Central memory CD8-positive, alpha-beta T cell (primary cell): Measurements from ENCODE around the gene USH1C.

ENCODE experiments used
- ATAC-seq: fragments of 150-1000 bp; cut with Tn5 transposase; replicated peaks from 2 replicates; pipeline ENCODE4 v1.10.0; 2022; ENCODE audit warnings: mild to moderate bottlenecking, moderate FRiP score, moderate number of reproducible peaks; ENCODE audit not compliant: poor library complexity, severe bottlenecking; ENCODE audit errors: extremely low read depth
- DNase-seq, 2 donors: peaks; one replicate each; pipeline ENCODE4 v3.0.0; 2021; ENCODE audit warnings: low spot score in 2 of 2
- H3K27ac Mint-ChIP-seq: one replicate; pipeline ENCODE4 v1.8.0; 2022; ENCODE audit warnings: low read depth, mild to moderate bottlenecking, moderate library complexity, mixed read lengths
- H3K27me3 Mint-ChIP-seq: one replicate; pipeline ENCODE4 v1.8.0; 2022; ENCODE audit warnings: mixed read lengths
- H3K36me3 Mint-ChIP-seq: one replicate; pipeline ENCODE4 v1.8.0; 2022; ENCODE audit warnings: mild to moderate bottlenecking, moderate library complexity, mixed read lengths; ENCODE audit not compliant: insufficient read depth
- H3K4me1 Mint-ChIP-seq: one replicate; pipeline ENCODE4 v1.8.0; 2022; ENCODE audit warnings: mixed read lengths
- H3K4me3 Mint-ChIP-seq: one replicate; pipeline ENCODE4 v1.8.0; 2022; ENCODE audit warnings: mild to moderate bottlenecking, moderate library complexity, mixed read lengths
- H3K9me3 Mint-ChIP-seq: one replicate; pipeline ENCODE4 v1.8.0; 2022; ENCODE audit warnings: mixed read lengths

USH1C gene

GRCh38 chr11:17544181-17544622 lies at the start of gene USH1C:
USH1C (minus strand) TSS chr11:17544416; CDS start chr11:17544307, 109 bp downstream.
- no peak within 1 kb of the TSS for H3K4me3 Mint-ChIP-seq
- peaks cover 58% of the 10 kb centered on the region for H3K27me3 Mint-ChIP-seq

DNA sequence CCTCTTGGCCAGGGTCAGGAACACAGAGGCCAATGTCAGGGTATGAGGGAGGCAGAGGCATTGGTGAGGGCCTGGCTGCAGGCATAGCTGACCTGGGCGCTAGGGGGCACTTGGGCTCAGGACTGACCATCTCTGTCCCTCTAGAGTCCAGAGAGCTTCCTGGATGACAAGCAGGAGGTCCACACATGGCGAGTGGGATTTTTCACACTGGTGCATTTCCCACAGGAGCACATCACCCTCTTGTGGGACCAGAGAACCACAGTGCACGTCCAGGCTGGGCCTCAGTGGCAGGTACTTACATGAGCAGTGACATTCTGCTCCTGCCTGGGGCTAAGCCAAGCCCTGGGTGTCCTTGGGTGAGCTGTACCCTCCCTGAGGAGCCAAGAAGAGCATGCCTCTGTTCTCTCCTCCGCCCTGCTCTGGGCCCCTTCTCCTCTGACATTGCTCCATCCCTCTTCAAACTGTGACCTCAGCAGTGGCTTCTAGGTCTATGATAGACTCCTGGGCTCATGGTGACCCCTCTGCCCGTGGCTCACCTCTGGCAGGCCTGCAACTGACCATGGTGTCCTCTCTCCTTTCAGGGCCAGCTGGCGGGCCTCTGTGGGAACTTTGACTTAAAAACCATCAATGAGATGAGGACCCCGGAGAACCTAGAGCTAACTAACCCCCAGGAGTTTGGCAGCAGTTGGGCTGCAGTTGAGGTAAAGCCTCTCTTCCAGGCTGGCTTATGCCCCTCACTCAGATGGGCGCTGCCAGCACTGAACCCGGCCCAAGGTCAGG lies 49.4 kb upstream of the USH1C start:
- Mint-ChIP-seq H3K27me3 (peaks cover 35% of the 10 kb centered on the region), H3K36me3 (no peaks in the 10 kb centered on the region), H3K27ac (no peak overlapping the region), H3K4me3 (no peak overlapping the region), H3K4me1 (no peaks in the 10 kb centered on the region), H3K9me3 (no peaks in the 10 kb centered on the region)
- DNase-seq (no peak), ATAC-seq (no peak)

More at GRCh38 chr11:17544181-17544622, at the start of gene USH1C:
- no peak for ATAC-seq
- Mint-ChIP-seq H3K36me3 (no peaks in the 10 kb centered on the region), H3K4me1 (peaks cover 5% of the 10 kb centered on the region), H3K9me3 (no peaks in the 10 kb centered on the region), H3K27ac (no peak within 1 kb of the TSS)
- no peak for DNase-seq

DNA sequence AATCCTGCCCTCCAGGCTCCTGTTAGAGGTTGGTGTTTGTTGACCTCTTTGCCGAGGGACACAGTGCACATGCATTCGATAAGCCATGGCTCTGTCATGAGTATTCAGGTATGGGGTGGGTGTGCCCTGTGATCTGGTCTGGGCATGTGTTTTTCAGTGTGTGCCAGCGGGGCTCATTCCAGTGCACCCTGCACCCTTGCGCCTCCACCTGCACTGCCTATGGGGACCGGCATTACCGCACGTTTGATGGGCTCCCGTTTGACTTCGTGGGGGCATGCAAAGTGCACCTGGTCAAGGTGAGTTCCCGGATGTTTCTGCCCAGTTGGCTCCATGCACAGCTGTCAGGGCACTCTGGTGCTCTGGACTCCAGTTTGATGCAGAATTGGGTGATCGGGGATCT lies 47.1 kb upstream of the USH1C start:
- ATAC-seq (no peak), DNase-seq (no peak)
- Mint-ChIP-seq H3K36me3 (no peaks in the 10 kb centered on the region), H3K9me3 (no peaks in the 10 kb centered on the region), H3K4me1 (no peaks in the 10 kb centered on the region), H3K27me3 (peaks cover 41% of the 10 kb centered on the region), H3K27ac (no peak overlapping the region), H3K4me3 (no peak overlapping the region)

- Mint-ChIP-seq H3K9me3 (no peaks in the 10 kb centered on the region), H3K27me3 (peaks cover 41% of the 10 kb centered on the region), H3K36me3 (no peaks in the 10 kb centered on the region), H3K4me1 (no peaks in the 10 kb centered on the region), H3K4me3 (no peak overlapping the region), H3K27ac (no peak overlapping the region)
- no peak for ATAC-seq
- DNase-seq = no peak
Observed at GRCh38 chr11:17590463-17590862, 46.2 kb upstream of the USH1C start.

- Mint-ChIP-seq H3K27me3 (peaks cover 34% of the 10 kb centered on the region), H3K36me3 (no peaks in the 10 kb centered on the region), H3K4me1 (no peaks in the 10 kb centered on the region), H3K4me3 (no peak overlapping the region), H3K27ac (no peak overlapping the region), H3K9me3 (no peaks in the 10 kb centered on the region)
- no peak for ATAC-seq
- no peak for DNase-seq
Observed at GRCh38 chr11:17588721-17589120, 44.5 kb upstream of the USH1C start.

- no peak overlapping the region for H3K27ac Mint-ChIP-seq
- no peak for DNase-seq
- H3K4me3 Mint-ChIP-seq = no peak overlapping the region
- ATAC-seq = no peak
- no peaks in the 10 kb centered on the region for H3K4me1 Mint-ChIP-seq
- H3K9me3 Mint-ChIP-seq = no peaks in the 10 kb centered on the region
- H3K27me3 Mint-ChIP-seq = peaks cover 34% of the 10 kb centered on the region
- no peaks in the 10 kb centered on the region for H3K36me3 Mint-ChIP-seq
Observed at GRCh38 chr11:17588166-17588565, 44.0 kb upstream of the USH1C start.

DNA sequence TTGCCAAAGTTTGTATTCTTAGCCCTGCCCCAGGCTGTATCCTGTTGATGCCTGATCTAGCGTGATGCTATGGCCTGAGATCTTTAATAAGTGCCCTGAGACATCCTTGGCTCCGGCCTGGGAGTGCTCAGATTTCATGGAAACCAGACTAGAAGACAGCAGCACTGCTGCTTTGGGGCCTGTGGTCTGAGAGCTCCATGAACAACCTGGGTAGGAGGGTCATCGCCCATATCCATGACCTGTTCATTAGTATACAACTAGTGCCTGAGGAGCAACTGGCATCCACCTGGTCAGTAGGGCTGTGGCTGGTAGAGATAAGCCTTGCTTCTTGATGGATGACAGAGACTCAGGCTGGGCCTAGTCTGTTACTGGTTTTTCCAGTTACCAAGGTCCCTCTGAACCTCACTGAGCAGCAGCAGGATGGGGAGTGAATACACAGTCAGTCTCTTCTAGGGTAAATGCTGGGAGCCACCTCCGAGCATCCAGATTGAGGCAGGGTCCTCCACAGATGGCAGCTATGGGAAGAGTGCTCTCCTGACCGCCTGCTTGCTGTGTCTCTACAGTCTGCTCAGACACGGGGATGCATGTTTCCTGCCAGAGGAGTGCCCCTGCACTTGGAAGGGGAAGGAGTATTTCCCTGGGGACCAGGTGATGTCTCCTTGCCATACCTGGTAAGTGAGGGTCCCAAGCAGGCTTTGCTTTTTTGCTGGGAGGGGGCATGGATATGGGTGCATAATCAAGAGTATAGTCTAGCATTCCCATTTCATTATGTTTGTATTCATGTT lies 41.9 kb upstream of the USH1C start:
- Mint-ChIP-seq H3K4me3 (no peak overlapping the region), H3K27me3 (peaks cover 25% of the 10 kb centered on the region), H3K9me3 (no peaks in the 10 kb centered on the region), H3K36me3 (no peaks in the 10 kb centered on the region), H3K27ac (no peak overlapping the region), H3K4me1 (no peaks in the 10 kb centered on the region)
- ATAC-seq (no peak), DNase-seq (no peak)

DNA sequence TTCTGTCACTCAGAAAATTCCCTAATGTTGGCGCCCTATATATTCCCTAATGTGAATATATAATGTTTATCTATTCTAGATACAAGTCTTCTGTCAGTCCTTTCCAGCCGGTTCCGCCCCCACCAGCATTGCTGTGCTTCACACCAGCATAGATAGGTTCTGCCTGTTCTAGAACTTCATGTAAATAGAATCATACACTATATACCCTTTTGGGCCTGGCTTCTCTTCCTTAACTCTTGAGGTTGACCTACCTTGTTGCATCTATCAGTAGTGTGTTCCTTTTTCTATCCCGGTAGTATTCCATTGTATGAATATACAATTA lies 37.5 kb upstream of the USH1C start:
- DNase-seq (no peak), ATAC-seq (no peak)
- Mint-ChIP-seq H3K36me3 (no peaks in the 10 kb centered on the region), H3K9me3 (no peaks in the 10 kb centered on the region), H3K27me3 (peaks cover 37% of the 10 kb centered on the region), H3K4me1 (no peaks in the 10 kb centered on the region), H3K27ac (no peak overlapping the region), H3K4me3 (no peak overlapping the region)

DNA sequence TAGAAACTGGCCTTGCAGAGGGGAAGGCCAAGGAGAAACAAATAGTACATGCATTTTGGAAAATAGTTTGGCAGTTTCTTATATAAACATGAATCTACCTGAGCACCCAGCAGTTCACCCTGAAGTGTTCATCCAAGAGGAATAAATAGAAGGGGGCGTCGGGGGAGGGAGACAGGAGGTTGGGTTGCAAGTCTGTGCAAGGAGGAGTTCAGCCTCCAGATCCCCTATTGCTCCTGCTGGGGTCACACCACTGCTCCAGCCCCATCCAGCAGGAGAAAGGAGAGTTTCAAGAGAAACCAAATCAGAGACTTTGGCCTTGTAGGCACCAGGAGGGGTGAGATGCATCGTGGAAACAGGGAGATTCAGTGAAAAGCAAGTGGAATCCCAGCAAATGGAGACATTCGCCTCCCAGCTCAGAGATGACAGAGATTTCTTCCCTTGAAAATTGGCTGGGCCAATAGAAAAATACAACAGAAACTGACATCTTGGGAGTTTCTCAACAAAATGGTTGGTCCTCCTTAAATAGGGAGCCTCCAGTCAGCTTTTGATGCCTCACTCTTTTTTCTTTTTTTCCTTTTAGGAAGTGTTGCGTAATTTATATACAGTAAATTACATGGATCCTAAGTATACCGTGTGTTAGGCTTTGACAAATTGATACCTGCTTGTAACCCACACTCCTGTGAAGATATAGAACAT lies 37.0 kb upstream of the USH1C start:
- no peak for DNase-seq
- no peaks in the 10 kb centered on the region for H3K9me3 Mint-ChIP-seq

GRCh38 chr11:17580271-17580670 lies 36.1 kb upstream of the USH1C start:
- Mint-ChIP-seq H3K9me3 (no peaks in the 10 kb centered on the region), H3K27me3 (peaks cover 27% of the 10 kb centered on the region), H3K36me3 (no peaks in the 10 kb centered on the region), H3K4me3 (no peak overlapping the region), H3K4me1 (no peaks in the 10 kb centered on the region), H3K27ac (no peak overlapping the region)
- ATAC-seq = no peak
- DNase-seq = no peak

More for the DNA sequence above, 37.0 kb upstream of the USH1C start:
- H3K4me1 Mint-ChIP-seq = no peaks in the 10 kb centered on the region
- H3K36me3 Mint-ChIP-seq = no peaks in the 10 kb centered on the region
- H3K4me3 Mint-ChIP-seq = no peak overlapping the region
- peaks cover 33% of the 10 kb centered on the region for H3K27me3 Mint-ChIP-seq
- no peak for ATAC-seq
- H3K27ac Mint-ChIP-seq = no peak overlapping the region

GRCh38 chr11:17579451-17579850 lies 35.2 kb upstream of the USH1C start:
- DNase-seq (no peak), ATAC-seq (no peak)
- Mint-ChIP-seq H3K4me3 (no peak overlapping the region), H3K27ac (no peak overlapping the region), H3K4me1 (no peaks in the 10 kb centered on the region), H3K9me3 (no peaks in the 10 kb centered on the region), H3K27me3 (peaks cover 30% of the 10 kb centered on the region), H3K36me3 (no peaks in the 10 kb centered on the region)

- H3K4me3 Mint-ChIP-seq = no peak overlapping the region
- no peaks in the 10 kb centered on the region for H3K9me3 Mint-ChIP-seq
- no peak for ATAC-seq
- no peaks in the 10 kb centered on the region for H3K36me3 Mint-ChIP-seq
- no peaks in the 10 kb centered on the region for H3K4me1 Mint-ChIP-seq
- peaks cover 35% of the 10 kb centered on the region for H3K27me3 Mint-ChIP-seq
- DNase-seq = no peak
- H3K27ac Mint-ChIP-seq = no peak overlapping the region
Observed at GRCh38 chr11:17578958-17579357, 34.7 kb upstream of the USH1C start.
